ENCODE measurements around the gene MIB1. TPM values are rescaled to one million over a fixed set of nuclear protein-coding genes. Genes with fewer than 3 reads are reported as not detected.

Gene MIB1
- total RNA-seq, 1 donor from 2014 or later, result 31.3 TPM

DNA sequence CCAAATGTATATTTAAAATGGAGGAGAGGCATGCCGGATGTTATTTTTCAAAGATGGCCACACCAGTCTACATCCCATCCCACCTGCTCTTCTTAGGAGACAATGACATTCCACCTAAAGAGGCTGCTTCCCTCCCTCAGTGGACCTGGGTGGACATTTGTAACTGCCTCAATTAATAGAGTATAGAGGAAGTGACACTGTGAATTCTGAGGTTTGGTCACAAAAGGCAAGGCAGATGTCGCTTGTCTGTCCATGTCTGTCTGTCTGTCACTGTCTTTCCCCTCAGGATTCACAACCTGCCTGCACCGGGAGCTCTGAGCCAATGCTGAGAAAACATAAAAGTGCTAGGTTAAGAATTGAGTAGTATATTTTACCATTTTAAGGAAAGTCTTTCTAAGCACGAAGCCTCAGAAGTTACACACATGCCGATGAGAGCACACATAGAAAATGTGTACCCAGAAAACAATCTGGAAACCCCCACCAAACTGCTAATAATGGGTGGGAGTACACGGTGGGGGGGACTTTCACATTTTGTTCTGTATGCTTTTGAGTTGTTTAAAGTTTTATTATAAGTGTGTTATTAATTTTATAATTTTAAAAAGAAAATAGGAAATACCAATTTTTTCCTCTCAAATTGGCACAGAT lies 21.0 kb downstream of the MIB1 start:
- Histone ChIP-seq H3K4me1 (peaks cover 10% of the 10 kb centered on the region), H3K4me3 (no peak overlapping the region), H3K27ac (no peak overlapping the region), H3K36me3 (no peaks in the 10 kb centered on the region), H3K9me3 (no peaks in the 10 kb centered on the region), H3K27me3 (no peaks in the 10 kb centered on the region)
- intact Hi-C loops (cut with DNase I), result no loop called here
- DNase-seq (no peak), ATAC-seq (no peak)
- no peak for TF ChIP-seq CTCF (IDR thresholded peaks at IDR 0.05)

GRCh38 chr18:21762181-21762772 lies 21.7 kb downstream of the MIB1 start:
- Histone ChIP-seq H3K27ac (no peak overlapping the region), H3K4me3 (no peak overlapping the region), H3K4me1 (peaks cover 10% of the 10 kb centered on the region), H3K27me3 (no peaks in the 10 kb centered on the region), H3K36me3 (no peaks in the 10 kb centered on the region), H3K9me3 (no peaks in the 10 kb centered on the region)
- intact Hi-C loops (cut with DNase I), result no loop called here
- no peak for TF ChIP-seq CTCF (IDR thresholded peaks at IDR 0.05)
- DNase-seq (no peak), ATAC-seq (no peak)

GRCh38 chr18:21763846-21764646 lies 23.5 kb downstream of the MIB1 start:
- intact Hi-C loops (cut with DNase I), result no loop called here
- no peak for DNase-seq
- ATAC-seq, result peak; percentile 29
- TF ChIP-seq CTCF (IDR thresholded peaks at IDR 0.05), result no peak
- Histone ChIP-seq H3K27ac (no peak overlapping the region), H3K4me1 (peaks cover 10% of the 10 kb centered on the region), H3K4me3 (no peak overlapping the region), H3K9me3 (no peaks in the 10 kb centered on the region), H3K27me3 (no peaks in the 10 kb centered on the region), H3K36me3 (peaks cover 9% of the 10 kb centered on the region)

GRCh38 chr18:21769206-21769605 lies 28.6 kb downstream of the MIB1 start:
- TF ChIP-seq CTCF (IDR thresholded peaks at IDR 0.05), result no peak
- Histone ChIP-seq H3K4me1 (peaks cover 2% of the 10 kb centered on the region), H3K27ac (no peak overlapping the region), H3K4me3 (no peak overlapping the region), H3K27me3 (no peaks in the 10 kb centered on the region), H3K36me3 (peaks cover 32% of the 10 kb centered on the region), H3K9me3 (no peaks in the 10 kb centered on the region)
- intact Hi-C loops (cut with DNase I), result no loop called here
- DNase-seq (no peak), ATAC-seq (peak; percentile 62)

GRCh38 chr18:21774722-21775121 lies 34.1 kb downstream of the MIB1 start:
- Histone ChIP-seq H3K27ac (no peak overlapping the region), H3K9me3 (no peaks in the 10 kb centered on the region), H3K36me3 (peaks cover 26% of the 10 kb centered on the region), H3K4me3 (no peak overlapping the region), H3K4me1 (no peaks in the 10 kb centered on the region), H3K27me3 (no peaks in the 10 kb centered on the region)
- no peak for ATAC-seq
- no peak for TF ChIP-seq CTCF (IDR thresholded peaks at IDR 0.05)
- DNase-seq, result no peak
- intact Hi-C loops (cut with DNase I), result no loop called here

Measured in upper lobe of right lung (tissue), 1 donor.